Testis (tissue), 2 donors: ENCODE results near the gene WDR38.

Source experiments
- CTCF ChIP-seq, 3 experiments: fragments of 450-650 bp in 2 of 3; fragments of 200-600 bp in 1 of 3; sonication (generic) in 1 of 3; IDR thresholded peaks; one replicate each; pipeline ENCODE4 v1.5.1; 2016 to 2019; ENCODE audit warnings: antibody characterized with exemption in 3 of 3, mild to moderate bottlenecking in 2 of 3, moderate library complexity in 1 of 3
- POLR2A ChIP-seq: fragments of 450-650 bp; IDR thresholded peaks from one replicate; pipeline ENCODE4 v1.6.1; 2017; ENCODE audit warnings: antibody characterized with exemption, mild to moderate bottlenecking, moderate library complexity

GRCh38 chr9:124861342-124862229 is 8.3 kb downstream of the WDR38 start, which contains the start of the genes ARPC5L and RPL35:
- TF ChIP-seq POLR2A, result peak; percentile 70
- TF ChIP-seq CTCF (IDR thresholded peaks at IDR 0.05), result peak in 1 of 3 experiments; percentile 22
